Muscle layer of duodenum (tissue), 2 donors: Measurements from ENCODE around the gene FMC1.
A peak's percentile ranks its signal among the peaks of the same experiment; 100 is the strongest.
"Not testable (repeated sequence)": the region's sequence is repeated elsewhere in the genome, so short reads cannot be mapped to it uniquely, and the experiment has no call there.

Experiments used
- H3K27ac ChIP-seq: one replicate; pipeline ENCODE4 v1.7.0; 2013; ENCODE audit warnings: mild to moderate bottlenecking, low read length
- H3K27me3 ChIP-seq: one replicate; pipeline ENCODE4 v1.7.0; 2013; ENCODE audit warnings: low read depth, mild to moderate bottlenecking, control low read depth, low read length
- H3K36me3 ChIP-seq, 2 donors: one replicate each; pipeline ENCODE4 v1.7.0; 2013; ENCODE audit warnings: low read length in 2 of 2, control low read depth in 1 of 2, mild to moderate bottlenecking in 1 of 2; ENCODE audit not compliant: insufficient read depth in 2 of 2, control insufficient read depth in 1 of 2
- H3K4me1 ChIP-seq, 2 donors: one replicate each; pipeline ENCODE4 v1.7.0; 2013; ENCODE audit warnings: low read length in 2 of 2, mild to moderate bottlenecking in 2 of 2, control low read depth in 1 of 2, moderate library complexity in 1 of 2; ENCODE audit not compliant: insufficient read depth in 2 of 2, control insufficient read depth in 1 of 2
- H3K4me3 ChIP-seq, 2 donors: one replicate each; pipeline ENCODE4 v1.7.0; 2013; ENCODE audit warnings: low read length in 2 of 2, low read depth in 1 of 2, mild to moderate bottlenecking in 1 of 2
- H3K9me3 ChIP-seq, 2 donors: one replicate each; pipeline ENCODE4 v1.7.0; 2013; ENCODE audit warnings: low read length in 2 of 2, control low read depth in 1 of 2, mild to moderate bottlenecking in 1 of 2; ENCODE audit not compliant: control insufficient read depth in 1 of 2
- donor health status: healthy.

Gene FMC1

DNA sequence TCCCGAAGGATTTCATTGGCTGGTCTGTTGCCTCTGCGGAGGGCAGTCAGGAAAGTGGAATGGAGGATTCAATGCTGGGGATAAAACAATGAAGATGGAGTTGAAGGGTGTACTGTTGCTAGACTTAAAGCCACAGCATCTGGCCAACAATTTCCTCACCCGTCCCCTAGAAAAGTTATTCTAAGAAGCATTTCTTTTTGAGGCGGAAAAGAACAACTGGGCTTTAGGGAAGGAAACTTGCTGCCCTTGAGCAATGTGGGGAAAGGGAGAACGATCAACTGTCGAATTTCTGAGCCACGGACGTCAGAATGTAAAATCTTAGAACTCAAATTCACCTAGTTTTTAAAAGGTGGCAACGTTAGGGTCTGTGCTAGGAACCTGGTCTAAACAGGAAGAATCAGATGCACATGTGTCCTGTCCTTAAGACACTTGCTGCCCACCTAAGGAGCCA lies 664 bp downstream of the FMC1 start:
- Histone ChIP-seq H3K27ac (peak overlapping the region; percentile 99), H3K9me3 (no peaks in the 10 kb centered on the region), H3K27me3 (no peaks in the 10 kb centered on the region), H3K36me3 (peaks cover 5 to 12% of the 10 kb centered on the region in 2 donors), H3K4me3 (peak overlapping the region; percentile 81 to 88), H3K4me1 (peaks cover 5 to 12% of the 10 kb centered on the region in 2 donors)

DNA sequence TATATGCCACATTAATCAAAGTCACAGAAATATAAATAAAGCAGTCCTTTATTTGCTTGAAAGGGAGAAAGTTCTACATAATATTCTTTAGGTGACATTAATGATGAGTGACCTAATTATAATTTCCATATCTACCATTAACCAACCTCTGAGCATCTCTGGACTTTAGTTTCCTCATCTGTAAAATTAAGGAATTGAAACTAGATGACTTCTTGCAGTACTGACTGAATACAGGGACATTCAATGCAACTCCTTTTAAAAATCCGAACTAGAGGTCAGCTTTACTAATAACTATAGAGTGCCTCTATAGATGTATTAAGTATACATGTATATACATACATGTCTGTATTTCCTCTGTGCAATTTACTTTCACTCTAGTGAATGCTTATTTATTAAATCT lies 3.9 kb downstream of the FMC1 start:
- H3K27ac ChIP-seq: no peak overlapping the region
- H3K4me3 ChIP-seq: no peak overlapping the region
- H3K9me3 ChIP-seq: no peaks in the 10 kb centered on the region
- H3K4me1 ChIP-seq: peaks cover 5 to 12% of the 10 kb centered on the region in 2 donors
- no peaks in the 10 kb centered on the region for H3K27me3 ChIP-seq
- H3K36me3 ChIP-seq: peaks cover 8 to 12% of the 10 kb centered on the region in 2 donors

DNA sequence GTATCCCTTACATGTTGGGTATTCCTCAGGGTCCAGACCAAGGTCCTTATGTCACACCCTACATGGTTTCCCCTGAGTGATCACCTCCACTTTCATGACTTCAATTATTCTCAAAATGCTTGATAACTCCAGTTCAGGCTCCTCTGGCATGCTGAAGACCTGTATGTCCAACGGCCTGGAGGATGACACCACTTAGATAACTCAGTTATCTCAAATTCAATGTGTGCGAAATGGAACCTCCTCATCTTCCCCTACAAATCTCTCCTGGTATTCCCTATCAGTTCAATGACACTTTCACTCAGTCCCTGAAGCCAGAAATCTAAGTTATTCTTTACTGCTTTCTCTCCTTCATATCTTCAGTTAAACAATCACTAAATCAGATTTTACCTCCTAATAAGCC lies 9.9 kb downstream of the FMC1 start:
- H3K36me3 ChIP-seq: peaks cover 4 to 8% of the 10 kb centered on the region in 2 donors
- H3K4me1 ChIP-seq: no peaks in the 10 kb centered on the region
- H3K27me3 ChIP-seq: no peaks in the 10 kb centered on the region
- H3K27ac ChIP-seq: no peak overlapping the region
- H3K4me3 ChIP-seq: no peak overlapping the region
- H3K9me3 ChIP-seq: no peaks in the 10 kb centered on the region

DNA sequence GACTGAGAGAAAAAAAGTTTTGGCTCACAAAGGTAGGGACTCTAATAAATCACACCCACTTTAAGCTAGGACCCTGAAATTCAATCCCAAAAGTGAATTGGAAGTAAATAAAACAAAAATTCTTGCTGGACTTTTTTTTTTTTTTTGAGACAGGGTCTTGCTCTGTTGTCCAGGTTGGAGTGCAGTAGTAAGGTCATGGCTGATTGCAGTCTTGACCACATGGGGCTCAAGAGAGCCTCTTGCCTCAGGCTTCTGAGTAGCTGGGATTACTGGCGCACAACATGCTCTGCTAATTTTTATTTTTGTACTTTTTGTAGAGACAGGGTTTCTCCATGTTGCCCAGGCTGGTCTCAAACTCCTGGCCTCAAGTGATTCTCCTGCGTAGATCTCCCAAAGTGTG lies 13.6 kb downstream of the FMC1 start:
- no peaks in the 10 kb centered on the region for H3K9me3 ChIP-seq
- H3K27me3 ChIP-seq: no peaks in the 10 kb centered on the region
- no peak overlapping the region for H3K27ac ChIP-seq
- no peak overlapping the region for H3K4me3 ChIP-seq
- peaks cover 0 to under 1% of the 10 kb centered on the region in 2 donors for H3K36me3 ChIP-seq
- H3K4me1 ChIP-seq: peaks cover 4 to 7% of the 10 kb centered on the region in 2 donors

DNA sequence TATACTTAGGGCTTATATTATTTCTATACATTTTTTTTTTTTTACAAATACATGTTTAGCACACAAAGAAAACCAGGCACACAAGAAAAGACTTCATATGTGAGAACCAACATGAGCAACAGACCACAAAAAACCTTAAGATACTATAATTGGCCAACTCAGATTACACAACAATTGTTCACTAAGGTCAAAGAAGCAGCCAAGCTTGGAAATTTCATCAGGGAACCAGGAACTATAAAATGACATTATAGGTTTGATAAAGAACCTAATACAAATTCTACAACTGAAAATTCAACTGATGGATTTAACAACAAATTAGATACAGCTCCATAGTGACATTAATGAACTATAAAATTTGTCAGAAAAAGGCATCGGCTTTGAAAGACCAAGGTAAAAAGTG lies 14.2 kb downstream of the FMC1 start:
- no peak overlapping the region for H3K27ac ChIP-seq
- H3K36me3 ChIP-seq: peaks cover 0 to 5% of the 10 kb centered on the region in 2 donors
- H3K27me3 ChIP-seq: no peaks in the 10 kb centered on the region
- H3K4me1 ChIP-seq: peaks cover 4 to 7% of the 10 kb centered on the region in 2 donors
- no peak overlapping the region for H3K4me3 ChIP-seq
- H3K9me3 ChIP-seq: no peaks in the 10 kb centered on the region

DNA sequence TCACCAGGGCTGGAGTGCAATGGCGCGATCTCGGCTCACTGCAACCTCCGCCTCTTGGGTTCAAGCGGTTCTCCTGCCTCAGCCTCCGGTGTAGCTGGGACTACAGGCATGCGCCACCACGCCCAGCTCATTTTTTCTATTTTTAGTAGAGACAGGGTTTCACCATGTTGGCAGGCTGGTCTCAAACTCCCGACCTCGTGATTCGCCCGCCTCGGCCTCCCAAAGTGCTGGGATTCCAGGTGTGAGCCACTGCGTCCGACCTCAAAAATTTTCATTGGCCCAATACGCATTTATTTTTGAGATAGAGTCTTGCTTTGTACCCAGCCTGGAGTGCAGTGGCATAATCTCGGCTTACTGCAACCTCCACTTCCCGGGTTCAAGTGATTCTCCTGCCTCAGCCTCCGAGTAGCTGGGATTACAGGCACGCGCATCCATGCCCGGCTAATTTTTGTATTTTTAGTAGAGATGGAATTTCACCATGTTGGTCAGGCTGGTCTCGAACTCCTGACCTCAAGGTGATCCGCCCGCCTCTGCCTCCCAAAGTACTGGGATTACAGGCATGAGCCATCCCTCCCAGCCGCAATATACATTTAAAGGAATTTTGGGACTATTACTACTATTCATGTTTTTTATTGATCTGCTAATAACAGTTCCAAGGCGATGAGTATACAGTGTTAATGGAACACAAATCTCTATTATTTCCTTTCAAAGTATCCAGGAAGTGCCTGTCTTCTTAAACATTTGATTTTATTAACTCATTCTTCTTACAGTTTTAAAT lies 16.8 kb downstream of the FMC1 start:
- Histone ChIP-seq H3K4me1 (peaks cover 13 to 26% of the 10 kb centered on the region in 2 donors), H3K27ac (peak overlapping the region; percentile 99), H3K4me3 (peak overlapping the region; percentile 94 to 97)
- not testable (repeated sequence) for H3K9me3 ChIP-seq, H3K36me3 ChIP-seq, H3K27me3 ChIP-seq

DNA sequence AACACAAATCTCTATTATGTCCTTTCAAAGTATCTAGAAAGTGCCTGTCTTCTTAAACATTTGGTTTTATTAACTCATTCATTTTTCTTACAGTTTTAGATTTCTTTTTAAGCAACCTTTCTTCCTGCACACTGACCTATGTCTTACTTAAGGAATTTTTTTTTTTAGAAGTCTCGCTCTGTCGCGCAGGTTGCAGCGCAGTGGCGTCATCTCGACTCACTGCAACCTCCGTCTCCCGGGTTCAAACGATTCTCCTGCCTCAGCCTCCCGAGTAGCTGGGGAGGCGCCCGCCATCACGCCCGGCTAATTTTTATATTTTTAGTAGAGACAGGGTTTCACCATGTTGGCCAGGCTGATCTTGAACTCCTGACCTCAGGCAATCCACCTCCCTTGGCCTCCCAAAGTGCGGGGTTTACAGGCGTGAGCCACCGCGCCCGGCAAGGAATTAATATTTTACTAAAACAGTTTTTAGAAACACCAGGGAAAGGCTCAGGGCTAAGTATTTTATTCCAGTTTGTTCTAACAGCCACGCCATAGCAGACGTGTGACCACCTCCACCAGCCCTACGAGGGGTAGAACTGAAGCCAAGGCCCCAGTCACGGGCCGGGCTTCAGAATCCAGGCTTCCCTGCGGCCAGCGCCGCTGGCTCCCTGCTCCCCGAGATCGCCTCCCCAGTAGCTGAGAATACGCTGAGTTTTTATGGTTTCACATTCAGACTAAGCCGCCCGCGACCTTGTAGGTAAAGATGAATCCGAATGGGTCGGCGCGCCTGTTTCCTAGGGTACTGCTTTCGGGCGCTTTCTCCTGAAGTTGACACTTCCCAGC lies 17.6 kb downstream of the FMC1 start:
- Histone ChIP-seq H3K27ac (peak overlapping the region; percentile 99), H3K4me1 (peaks cover 13 to 29% of the 10 kb centered on the region in 2 donors), H3K27me3 (no peaks in the 10 kb centered on the region), H3K4me3 (peak overlapping the region; percentile 94 to 97), H3K9me3 (no peaks in the 10 kb centered on the region), H3K36me3 (peaks cover 0 to 5% of the 10 kb centered on the region in 2 donors)

DNA sequence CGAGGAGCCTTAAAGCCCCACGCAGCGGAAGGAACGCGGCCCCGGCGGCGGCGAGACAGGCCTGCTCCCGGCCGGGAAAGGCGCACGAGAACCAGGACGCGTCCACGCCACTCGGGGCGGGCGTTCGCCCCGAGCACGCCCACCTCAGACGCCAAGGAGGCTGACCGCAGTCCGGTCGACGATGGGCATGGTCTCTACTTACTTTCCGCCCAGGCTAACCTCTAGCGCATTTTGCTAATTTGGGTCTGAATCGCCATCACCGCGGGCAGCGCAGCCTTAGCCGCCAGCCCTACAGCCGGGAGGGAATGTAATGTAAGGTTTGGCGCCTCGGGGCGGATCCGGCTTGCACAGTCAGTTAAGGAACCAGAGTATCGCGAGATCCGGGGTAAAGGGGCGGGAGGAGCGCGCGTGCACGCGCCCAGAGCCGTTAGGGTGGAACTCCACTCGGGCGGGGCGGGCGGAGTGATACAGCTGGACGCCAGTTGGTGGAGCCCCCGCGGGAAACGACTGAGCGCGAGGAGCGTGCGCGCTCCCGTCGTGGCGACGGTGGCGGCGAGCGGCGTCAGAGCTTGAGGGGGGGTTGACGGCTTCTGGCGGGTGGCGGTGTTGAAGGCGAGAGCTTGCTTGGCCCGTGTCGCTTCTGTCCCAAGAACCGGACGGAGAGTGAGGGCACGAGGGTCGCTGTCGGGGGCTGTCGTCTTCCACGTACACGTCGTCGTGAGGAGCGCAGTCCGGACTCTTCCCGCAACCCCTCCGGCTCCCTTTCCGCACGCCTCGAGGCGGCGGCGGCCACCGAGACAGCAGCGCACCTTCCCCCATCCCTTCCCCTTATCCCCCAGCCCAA lies 18.5 kb downstream of the FMC1 start, which contains the start of gene LUC7L2:
TSS of gene LUC7L2 (plus strand) at position 529 of the 844 bp plus-strand sequence. CDS start 368 bp downstream, outside the sequence.
- Histone ChIP-seq H3K27ac (peak within 1 kb of the TSS; percentile 99), H3K4me1 (peaks cover 13 to 32% of the 10 kb centered on the region in 2 donors), H3K4me3 (peak within 1 kb of the TSS; percentile 94 to 97), H3K9me3 (no peaks in the 10 kb centered on the region), H3K27me3 (no peaks in the 10 kb centered on the region), H3K36me3 (peaks cover 0 to 9% of the 10 kb centered on the region in 2 donors)

DNA sequence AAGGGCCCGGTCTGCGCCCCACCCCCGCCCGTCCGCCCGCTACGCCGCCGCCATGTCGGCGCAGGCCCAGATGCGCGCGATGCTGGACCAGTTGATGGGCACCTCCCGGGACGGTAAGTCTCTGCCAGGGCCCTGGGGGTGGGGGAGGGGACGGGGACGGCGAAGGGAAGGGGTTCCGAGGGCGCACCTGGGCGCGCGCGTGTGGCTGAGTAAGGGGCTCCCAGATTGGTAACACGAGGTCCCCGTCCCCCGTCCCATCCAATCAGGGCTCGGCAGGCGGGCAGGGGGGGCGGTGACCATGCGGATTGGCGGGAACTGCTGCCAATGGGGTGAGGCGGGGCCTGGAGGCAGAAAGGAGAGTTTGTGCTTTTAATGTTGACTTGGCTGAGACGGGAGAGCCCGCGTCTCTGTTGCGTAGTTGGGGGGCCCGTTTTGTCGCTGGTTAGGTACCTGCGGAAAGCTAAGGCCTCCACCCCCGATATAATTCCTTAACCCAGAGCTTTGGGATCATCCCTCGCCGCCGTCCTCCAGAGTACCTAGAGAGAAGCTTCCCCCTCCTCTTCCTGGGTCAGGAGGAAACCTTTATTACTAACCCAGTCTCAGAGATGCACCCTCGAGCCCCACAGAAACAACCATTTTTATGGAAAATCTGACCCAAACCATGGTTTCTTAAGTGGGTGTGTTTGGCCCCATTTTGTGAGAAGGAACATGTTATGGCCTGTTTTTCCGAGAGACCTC lies 19.2 kb downstream of the FMC1 start:
- H3K27ac ChIP-seq: peak overlapping the region; percentile 88
- peak overlapping the region; percentile 94 to 97 for H3K4me3 ChIP-seq
- peaks cover 6 to 10% of the 10 kb centered on the region in 2 donors for H3K36me3 ChIP-seq
- H3K4me1 ChIP-seq: peaks cover 13 to 40% of the 10 kb centered on the region in 2 donors
- no peaks in the 10 kb centered on the region for H3K27me3 ChIP-seq
- no peaks in the 10 kb centered on the region for H3K9me3 ChIP-seq

DNA sequence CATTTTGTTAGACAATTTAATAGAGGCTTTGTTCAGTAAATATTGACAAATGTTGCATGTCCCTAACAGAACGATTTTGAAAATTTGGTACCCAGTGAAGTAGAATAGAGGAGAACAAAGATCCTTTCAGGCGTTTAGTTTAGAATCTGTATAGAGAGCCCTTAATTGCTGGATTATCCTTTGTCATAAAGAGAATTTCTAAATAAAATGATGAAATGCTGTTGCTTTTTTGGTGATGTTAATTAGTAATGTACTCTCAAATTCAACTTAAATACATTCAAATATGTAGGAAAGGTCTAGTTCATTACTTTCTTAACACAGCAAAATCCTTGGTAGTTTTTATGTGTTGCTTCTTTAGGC lies 19.8 kb downstream of the FMC1 start:
- H3K4me3 ChIP-seq: peak overlapping the region; percentile 94 to 97
- H3K4me1 ChIP-seq: peaks cover 13 to 45% of the 10 kb centered on the region in 2 donors
- peak overlapping the region; percentile 88 for H3K27ac ChIP-seq
- no peaks in the 10 kb centered on the region for H3K27me3 ChIP-seq
- H3K36me3 ChIP-seq: peaks cover 7 to 10% of the 10 kb centered on the region in 2 donors
- no peaks in the 10 kb centered on the region for H3K9me3 ChIP-seq
